ENCODE measurements around the gene CUL1. TPM values are rescaled to one million over a fixed set of nuclear protein-coding genes. Genes with fewer than 3 reads are reported as not detected.
"Not testable (repeated sequence)": the region's sequence is repeated elsewhere in the genome, so short reads cannot be mapped to it uniquely, and the experiment has no call there.

CUL1 gene
- total and polyA plus RNA-seq, 9 donors, result 31.9 to 51.3 (median 40.2) TPM

DNA sequence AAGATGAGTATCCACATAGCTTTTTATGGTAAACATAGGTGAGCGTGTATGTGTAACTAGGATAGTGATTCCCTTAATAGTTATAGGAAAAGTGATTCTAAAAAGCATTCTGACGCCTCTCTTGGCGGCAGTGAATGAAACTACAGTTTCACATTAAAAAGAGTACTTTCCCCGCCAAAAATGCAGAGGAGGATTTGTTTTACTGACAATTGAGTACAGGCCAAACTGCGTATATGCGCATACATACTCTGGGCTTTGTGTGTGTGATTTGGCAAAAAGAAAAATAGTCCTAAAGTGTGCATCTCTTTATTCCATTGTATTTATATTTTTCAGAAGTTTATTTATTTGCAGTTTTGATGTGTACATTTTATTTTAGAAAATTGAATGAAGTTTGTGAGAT lies 10.3 kb downstream of the CUL1 start:
- H3K4me1 ChIP-seq (ENCODE audit: insufficient read depth), result peaks cover 19% of the 10 kb centered on the region
- H3K36me3 ChIP-seq, result no peaks in the 10 kb centered on the region
- no peak overlapping the region for H3K27ac ChIP-seq
- H3K9me3 ChIP-seq, result no peaks in the 10 kb centered on the region
- intact Hi-C loops (cut with DNase I), result no loop called here
- TF ChIP-seq POLR2A (IDR thresholded peaks at IDR 0.05) (no peak), EP300 (IDR thresholded peaks at IDR 0.05) (no peak)
- TF ChIP-seq, protein P1, sequence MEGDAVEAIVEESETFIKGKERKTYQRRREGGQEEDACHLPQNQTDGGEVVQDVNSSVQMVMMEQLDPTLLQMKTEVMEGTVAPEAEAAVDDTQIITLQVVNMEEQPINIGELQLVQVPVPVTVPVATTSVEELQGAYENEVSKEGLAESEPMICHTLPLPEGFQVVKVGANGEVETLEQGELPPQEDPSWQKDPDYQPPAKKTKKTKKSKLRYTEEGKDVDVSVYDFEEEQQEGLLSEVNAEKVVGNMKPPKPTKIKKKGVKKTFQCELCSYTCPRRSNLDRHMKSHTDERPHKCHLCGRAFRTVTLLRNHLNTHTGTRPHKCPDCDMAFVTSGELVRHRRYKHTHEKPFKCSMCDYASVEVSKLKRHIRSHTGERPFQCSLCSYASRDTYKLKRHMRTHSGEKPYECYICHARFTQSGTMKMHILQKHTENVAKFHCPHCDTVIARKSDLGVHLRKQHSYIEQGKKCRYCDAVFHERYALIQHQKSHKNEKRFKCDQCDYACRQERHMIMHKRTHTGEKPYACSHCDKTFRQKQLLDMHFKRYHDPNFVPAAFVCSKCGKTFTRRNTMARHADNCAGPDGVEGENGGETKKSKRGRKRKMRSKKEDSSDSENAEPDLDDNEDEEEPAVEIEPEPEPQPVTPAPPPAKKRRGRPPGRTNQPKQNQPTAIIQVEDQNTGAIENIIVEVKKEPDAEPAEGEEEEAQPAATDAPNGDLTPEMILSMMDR (IDR thresholded peaks at IDR 0.05), result no peak
- no peaks in the 10 kb centered on the region for H3K27me3 ChIP-seq
- no peak overlapping the region for H3K4me3 ChIP-seq
- no peak for DNase-seq
- WGBS, 3 donors, result 28 to 38% (median 33%) methylated on average over 6 of the region's 6 CpGs

DNA sequence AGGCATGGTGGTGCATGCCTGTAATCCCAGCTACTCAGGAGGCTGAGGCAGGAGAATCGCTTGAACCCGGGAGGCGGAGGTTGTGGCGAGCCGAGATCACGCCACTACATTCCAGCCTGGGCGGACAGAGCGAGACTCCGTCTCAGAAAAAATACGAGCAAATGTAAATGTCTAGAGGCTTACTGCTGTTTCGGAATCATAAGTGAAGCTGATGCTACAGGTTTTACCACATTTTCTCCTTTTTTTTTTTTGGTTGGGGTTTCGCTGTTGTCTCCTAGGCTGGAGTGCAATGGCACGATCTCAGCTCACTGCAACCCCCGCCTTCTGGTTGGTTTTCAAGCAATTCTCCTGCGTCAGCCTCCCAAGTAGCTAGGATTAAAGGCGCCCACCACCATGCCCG lies 11.7 kb downstream of the CUL1 start:
- H3K36me3 ChIP-seq; H3K27me3 ChIP-seq; DNase-seq; H3K27ac ChIP-seq; H3K9me3 ChIP-seq; H3K4me3 ChIP-seq; intact Hi-C loops (cut with DNase I): not testable (repeated sequence)
- WGBS, 3 donors, result 96 to 97% (median 96%) methylated on average over 17 of the region's 17 CpGs
- peaks cover 19% of the 10 kb centered on the region for H3K4me1 ChIP-seq (ENCODE audit: insufficient read depth)

- H3K9me3 ChIP-seq, result no peaks in the 10 kb centered on the region
- H3K4me1 ChIP-seq (ENCODE audit: insufficient read depth), result peaks cover 12% of the 10 kb centered on the region
- TF ChIP-seq POLR2A (IDR thresholded peaks at IDR 0.05) (no peak), EP300 (IDR thresholded peaks at IDR 0.05) (no peak)
- TF ChIP-seq, protein P1 (IDR thresholded peaks at IDR 0.05), result no peak
- WGBS, 3 donors, result 81 to 90% (median 87%) methylated on average over 16 of the region's 16 CpGs
- no peak overlapping the region for H3K4me3 ChIP-seq
- intact Hi-C loops (cut with DNase I), result no loop called here
- H3K27ac ChIP-seq, result no peak overlapping the region
- no peaks in the 10 kb centered on the region for H3K36me3 ChIP-seq
- no peak for DNase-seq
- no peaks in the 10 kb centered on the region for H3K27me3 ChIP-seq
Observed at GRCh38 chr7:148711191-148712102, 12.7 kb downstream of the CUL1 start.

GRCh38 chr7:148712678-148713329 lies 14.1 kb downstream of the CUL1 start:
- no peaks in the 10 kb centered on the region for H3K27me3 ChIP-seq
- H3K4me3 ChIP-seq, result no peak overlapping the region
- WGBS, 3 donors, result 74 to 76% (median 74%) methylated on average over 4 of the region's 4 CpGs
- no peak overlapping the region for H3K27ac ChIP-seq
- intact Hi-C loops (cut with DNase I), result no loop called here
- no peaks in the 10 kb centered on the region for H3K36me3 ChIP-seq
- TF ChIP-seq EP300 (IDR thresholded peaks at IDR 0.05) (no peak), POLR2A (IDR thresholded peaks at IDR 0.05) (no peak)
- TF ChIP-seq, protein P1 (IDR thresholded peaks at IDR 0.05), result no peak
- H3K4me1 ChIP-seq (ENCODE audit: insufficient read depth), result peaks cover 10% of the 10 kb centered on the region
- no peaks in the 10 kb centered on the region for H3K9me3 ChIP-seq
- DNase-seq, result no peak

DNA sequence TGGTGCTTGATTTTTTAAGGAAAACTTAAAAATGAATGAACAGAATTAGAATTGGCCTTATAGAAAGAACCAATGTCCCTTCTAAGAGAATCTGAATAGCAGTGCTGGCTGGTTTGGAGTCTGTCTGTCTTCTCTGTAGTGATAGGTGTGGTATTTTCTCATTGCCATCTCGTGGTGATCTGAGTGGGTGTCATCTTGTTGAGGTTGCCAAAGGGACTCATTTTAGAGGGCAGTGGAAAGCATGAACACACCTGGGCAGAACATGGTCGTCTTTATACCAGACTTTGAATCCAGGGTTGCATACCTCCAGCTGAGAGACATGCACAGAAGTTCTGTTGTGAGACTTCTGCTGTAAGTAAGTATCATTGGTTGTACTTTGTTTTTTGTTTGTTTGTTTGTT lies 15.8 kb downstream of the CUL1 start:
- no peaks in the 10 kb centered on the region for H3K9me3 ChIP-seq
- H3K4me1 ChIP-seq (ENCODE audit: insufficient read depth), result peaks cover 5% of the 10 kb centered on the region
- no peak overlapping the region for H3K4me3 ChIP-seq
- intact Hi-C loops (cut with DNase I), result no loop called here
- TF ChIP-seq POLR2A (IDR thresholded peaks at IDR 0.05) (no peak), EP300 (IDR thresholded peaks at IDR 0.05) (no peak)
- TF ChIP-seq, protein P1 (IDR thresholded peaks at IDR 0.05), result no peak
- WGBS, 3 donors, result 43 to 79% (median 71%) methylated on average over 2 of the region's 2 CpGs
- no peak overlapping the region for H3K27ac ChIP-seq
- no peak for DNase-seq
- no peaks in the 10 kb centered on the region for H3K27me3 ChIP-seq
- H3K36me3 ChIP-seq, result no peaks in the 10 kb centered on the region

Measured in ovary (tissue), 9 donors.